Nephron (organoid): ENCODE measurements around the gene GATA1.

Experiments
- H3K27ac Mint-ChIP-seq, 3 experiments: 2 replicates each; pipeline ENCODE4 v1.8.0; 2020; ENCODE audit warnings: mixed read lengths in 3 of 3, mild to moderate bottlenecking in 2 of 3, moderate library complexity in 1 of 3
- H3K27me3 Mint-ChIP-seq: 2 replicates; pipeline ENCODE4 v1.8.0; 2021; ENCODE audit warnings: low read depth, mild to moderate bottlenecking, moderate library complexity, mixed read lengths
- H3K36me3 Mint-ChIP-seq: 2 replicates; pipeline ENCODE4 v1.8.0; 2020; ENCODE audit warnings: low read depth, mixed read lengths
- H3K4me1 Mint-ChIP-seq: 2 replicates; pipeline ENCODE4 v1.8.0; 2020; ENCODE audit warnings: mixed read lengths
- H3K4me3 Mint-ChIP-seq, 3 experiments: 2 replicates each; pipeline ENCODE4 v1.8.0; 2020; ENCODE audit warnings: mild to moderate bottlenecking in 3 of 3, mixed read lengths in 3 of 3, moderate library complexity in 2 of 3
- H3K9me3 Mint-ChIP-seq: 2 replicates; pipeline ENCODE4 v1.8.0; 2020; ENCODE audit warnings: mixed read lengths
- CTCF ChIP-seq, 3 experiments: fragments of 200-600 bp; sonication (generic); IDR thresholded peaks; one replicate each; pipeline ENCODE4 v1.5.0; 2021; ENCODE audit warnings: antibody characterized with exemption in 3 of 3; ENCODE audit not compliant: unreplicated experiment in 3 of 3

The GATA1 gene

GRCh38 chrX:48806081-48806480 lies 19.7 kb downstream of the GATA1 start:
- Mint-ChIP-seq H3K27ac (no peak overlapping the region), H3K27me3 (no peaks in the 10 kb centered on the region), H3K4me1 (peaks cover 5% of the 10 kb centered on the region), H3K9me3 (peaks cover 14% of the 10 kb centered on the region), H3K36me3 (peaks cover 26% of the 10 kb centered on the region), H3K4me3 (no peak overlapping the region)
- TF ChIP-seq CTCF (IDR thresholded peaks at IDR 0.05; ENCODE audit: unreplicated experiment in 3 of 3) = no peak

- H3K4me3 Mint-ChIP-seq = no peak overlapping the region
These were observed 27.3 kb downstream of the GATA1 start for GRCh38 chrX:48813644-48814043.

GRCh38 chrX:48814722-48815121 lies 28.3 kb downstream of the GATA1 start:
- Mint-ChIP-seq H3K4me3 (no peak overlapping the region), H3K36me3 (peaks cover 24% of the 10 kb centered on the region), H3K9me3 (peaks cover 7% of the 10 kb centered on the region), H3K27me3 (no peaks in the 10 kb centered on the region), H3K4me1 (no peaks in the 10 kb centered on the region), H3K27ac (no peak overlapping the region)
- TF ChIP-seq CTCF (IDR thresholded peaks at IDR 0.05; ENCODE audit: unreplicated experiment in 3 of 3) = no peak

More at GRCh38 chrX:48813644-48814043, 27.3 kb downstream of the GATA1 start:
- Mint-ChIP-seq H3K9me3 (peaks cover 7% of the 10 kb centered on the region), H3K27ac (no peak overlapping the region), H3K4me1 (no peaks in the 10 kb centered on the region), H3K36me3 (peaks cover 16% of the 10 kb centered on the region), H3K27me3 (no peaks in the 10 kb centered on the region)
- no peak for TF ChIP-seq CTCF (IDR thresholded peaks at IDR 0.05; ENCODE audit: unreplicated experiment in 3 of 3)

- Mint-ChIP-seq H3K27me3 (no peaks in the 10 kb centered on the region), H3K36me3 (peaks cover 28% of the 10 kb centered on the region), H3K4me1 (no peaks in the 10 kb centered on the region), H3K9me3 (peaks cover 7% of the 10 kb centered on the region), H3K4me3 (no peak overlapping the region), H3K27ac (no peak overlapping the region)
- no peak for TF ChIP-seq CTCF (IDR thresholded peaks at IDR 0.05; ENCODE audit: unreplicated experiment in 3 of 3)
These were observed 28.9 kb downstream of the GATA1 start for GRCh38 chrX:48815266-48815665.

- Mint-ChIP-seq H3K4me3 (no peak overlapping the region), H3K27ac (no peak overlapping the region), H3K4me1 (no peaks in the 10 kb centered on the region), H3K9me3 (peaks cover 7% of the 10 kb centered on the region), H3K36me3 (peaks cover 28% of the 10 kb centered on the region), H3K27me3 (no peaks in the 10 kb centered on the region)
- no peak for TF ChIP-seq CTCF (IDR thresholded peaks at IDR 0.05; ENCODE audit: unreplicated experiment in 3 of 3)
These were observed 29.8 kb downstream of the GATA1 start for GRCh38 chrX:48816014-48816810.

- H3K27me3 Mint-ChIP-seq = no peaks in the 10 kb centered on the region
- no peak overlapping the region for H3K4me3 Mint-ChIP-seq
- H3K36me3 Mint-ChIP-seq = peaks cover 31% of the 10 kb centered on the region
- H3K9me3 Mint-ChIP-seq = peaks cover 10% of the 10 kb centered on the region
- no peak overlapping the region for H3K27ac Mint-ChIP-seq
- no peaks in the 10 kb centered on the region for H3K4me1 Mint-ChIP-seq
- no peak for TF ChIP-seq CTCF (IDR thresholded peaks at IDR 0.05; ENCODE audit: unreplicated experiment in 3 of 3)
These were observed 31.7 kb downstream of the GATA1 start for GRCh38 chrX:48818098-48818497.
